Frontal cortex (tissue), 4 donors: Measurements from ENCODE around the gene NDST1. TPM values are rescaled to one million over a fixed set of nuclear protein-coding genes. Genes with fewer than 3 reads are reported as not detected.

ENCODE experiments used
- DNase-seq, 2 donors: peaks; one replicate each; pipeline ENCODE4 v3.0.0; 2012; ENCODE audit warnings: low spot score in 2 of 2
- FAIRE-seq: peaks from 2 replicates; lab custom pipeline; 2012; peaks lifted over from hg19 to GRCh38; lab: Jason Lieb, UNC
- total RNA-seq: library from RNA; depleted of rRNA; stranded (reverse); fragments of >200 nt; gene quantifications from one replicate; pipeline ENCODE4 v1.2.3, GENCODE V29; 2014
- donor health status: control.
- donor health status: control.
- donor health status: control.

The NDST1 gene
- total RNA-seq, 1 donor from 2014 or later: 16.3 TPM

DNA sequence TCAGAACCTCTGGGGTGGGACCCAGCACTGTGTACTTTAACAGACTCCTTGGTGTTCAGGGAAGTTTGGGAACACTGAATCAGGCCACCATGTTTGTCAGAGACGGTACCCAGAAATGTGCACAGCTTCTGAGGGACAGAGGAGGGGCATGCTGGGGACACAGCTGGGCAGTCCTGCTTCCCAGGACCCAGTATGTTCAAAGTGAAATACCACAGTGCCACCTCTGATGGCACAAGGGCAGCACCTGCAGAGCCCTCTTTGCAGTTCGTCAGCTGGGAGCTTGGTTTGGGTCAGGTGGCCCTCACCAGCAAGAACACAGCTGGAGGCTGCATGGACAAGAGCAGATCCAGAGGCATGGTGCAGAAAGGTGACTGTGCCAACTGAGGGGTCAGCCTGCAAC is 51.2 kb downstream of the NDST1 start:
- FAIRE-seq: no peak
- no peak for DNase-seq

DNA sequence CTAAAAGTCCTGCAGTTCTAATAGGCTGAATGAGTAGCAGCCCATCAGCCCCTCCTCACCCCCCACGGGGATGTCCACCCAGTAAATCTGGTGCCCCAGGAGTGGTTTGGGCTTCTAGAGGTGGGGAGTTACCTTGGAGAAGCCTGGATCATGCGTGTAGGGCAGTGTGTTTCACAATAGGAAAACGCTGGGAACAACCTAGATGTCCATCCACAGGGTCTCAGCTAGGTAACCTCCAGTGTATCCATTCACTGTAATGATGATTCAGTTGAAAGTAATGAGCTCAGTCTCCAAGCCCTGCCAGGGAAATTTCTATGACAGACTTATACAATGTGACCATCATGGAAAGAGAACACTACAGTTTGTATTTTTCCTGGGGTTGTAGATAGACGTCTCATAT is 51.8 kb downstream of the NDST1 start:
- FAIRE-seq (no peak), DNase-seq (no peak)

DNA sequence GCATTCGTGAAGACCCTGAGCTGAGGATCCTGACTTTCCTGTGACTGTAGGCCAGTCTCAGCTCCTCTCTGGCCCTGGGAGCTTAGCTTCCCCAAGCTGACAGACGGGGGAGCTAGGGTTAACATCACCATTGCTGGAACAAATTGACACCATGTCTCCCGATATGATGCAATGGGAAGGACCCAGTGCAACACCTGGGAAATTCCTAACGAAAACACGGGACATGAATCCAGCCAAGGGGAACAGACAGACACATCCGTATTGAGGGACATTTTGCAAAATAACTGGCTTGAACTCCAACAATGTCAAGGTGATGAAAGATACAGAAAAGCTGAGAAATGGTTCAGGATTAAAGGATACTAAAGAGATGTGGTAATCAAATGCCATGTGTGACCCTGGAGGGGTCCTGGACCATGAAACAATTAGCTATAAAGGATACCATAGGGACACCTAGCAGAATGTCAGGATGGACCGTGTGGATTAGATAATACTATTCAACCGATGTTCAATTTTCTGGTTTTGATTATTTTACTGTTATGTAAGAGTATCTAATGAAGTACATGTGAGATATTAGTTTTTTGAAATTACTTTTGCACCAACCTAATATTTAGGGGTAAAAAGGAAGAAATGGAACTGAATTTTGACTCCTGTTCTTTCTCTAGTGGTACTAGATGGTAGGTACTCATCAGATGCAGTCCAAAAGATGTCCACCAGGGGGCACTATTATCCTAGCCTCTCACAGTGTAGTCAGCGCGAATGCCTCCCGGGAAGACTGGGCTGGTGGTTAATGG is 52.7 kb downstream of the NDST1 start:
- peak; percentile 87 for FAIRE-seq
- peak; percentile 65 to 78 for DNase-seq

DNA sequence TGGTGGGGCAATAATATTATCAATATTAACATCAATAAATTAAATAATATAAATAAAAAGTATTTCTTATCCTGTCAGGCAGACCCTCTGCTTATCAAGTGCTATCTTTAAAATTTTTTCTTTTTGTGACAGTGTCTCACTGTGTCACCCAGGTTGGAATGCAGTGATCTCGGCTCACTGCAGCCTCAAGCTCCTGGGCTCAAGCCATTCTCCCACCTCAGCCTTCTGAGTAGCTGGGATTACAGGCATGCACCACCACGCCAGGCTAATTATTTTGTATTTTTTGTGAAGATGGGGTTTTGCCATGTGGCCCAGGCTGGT is 53.2 kb downstream of the NDST1 start:
- DNase-seq (no peak), FAIRE-seq (no peak)

DNA sequence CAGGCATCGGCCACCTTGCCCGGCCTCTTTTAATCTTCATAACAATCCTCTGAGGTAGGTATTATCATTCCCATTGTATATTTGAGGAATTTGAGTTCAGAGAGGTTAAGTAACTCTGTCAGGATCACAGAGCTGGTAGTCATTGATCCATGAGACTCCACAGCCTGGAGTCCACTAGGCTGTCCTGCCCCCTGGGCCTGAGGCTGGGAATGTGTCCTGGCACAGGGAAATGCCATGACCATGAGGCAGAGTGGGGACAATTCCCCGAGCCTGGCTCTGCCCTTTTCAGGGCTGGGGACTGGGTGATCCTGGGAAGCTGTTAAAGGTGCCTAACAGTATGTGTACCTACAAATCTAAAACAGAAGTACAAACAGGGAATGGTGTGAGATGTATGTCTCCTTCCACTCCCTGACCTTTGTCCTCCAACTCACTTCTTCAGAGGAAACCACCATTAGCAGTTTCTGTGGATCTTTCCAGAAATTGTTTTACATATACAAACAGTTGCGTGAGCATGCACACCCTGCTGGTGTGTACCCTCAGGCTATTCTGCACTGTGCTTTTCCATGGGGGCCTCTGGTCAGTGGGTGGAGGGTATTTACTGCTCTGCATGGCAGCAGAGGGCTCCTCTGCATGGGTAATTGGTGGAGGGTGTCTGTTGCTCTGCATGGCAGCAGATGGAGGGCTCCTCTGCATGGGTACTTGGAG is 53.8 kb downstream of the NDST1 start:
- FAIRE-seq (no peak), DNase-seq (no peak)

DNA sequence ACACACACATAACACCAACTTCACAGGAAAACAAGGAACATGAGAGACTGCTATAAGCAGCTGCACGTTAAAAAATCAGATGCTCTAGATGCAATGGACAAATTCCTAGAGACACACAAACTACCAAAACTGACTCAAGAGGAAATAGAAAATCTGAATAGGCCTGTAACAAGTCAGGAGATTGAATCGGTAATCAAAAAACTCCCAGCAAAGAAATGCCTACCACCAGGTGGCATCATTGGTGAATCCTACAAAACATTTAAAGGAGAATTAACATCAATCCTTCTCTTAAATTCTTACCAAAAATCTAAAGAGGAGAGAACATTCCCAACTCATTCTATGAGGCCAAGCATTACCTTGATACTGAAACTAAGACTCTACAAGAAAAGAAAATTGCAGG is 54.9 kb downstream of the NDST1 start:
- no peak for FAIRE-seq
- no peak for DNase-seq

DNA sequence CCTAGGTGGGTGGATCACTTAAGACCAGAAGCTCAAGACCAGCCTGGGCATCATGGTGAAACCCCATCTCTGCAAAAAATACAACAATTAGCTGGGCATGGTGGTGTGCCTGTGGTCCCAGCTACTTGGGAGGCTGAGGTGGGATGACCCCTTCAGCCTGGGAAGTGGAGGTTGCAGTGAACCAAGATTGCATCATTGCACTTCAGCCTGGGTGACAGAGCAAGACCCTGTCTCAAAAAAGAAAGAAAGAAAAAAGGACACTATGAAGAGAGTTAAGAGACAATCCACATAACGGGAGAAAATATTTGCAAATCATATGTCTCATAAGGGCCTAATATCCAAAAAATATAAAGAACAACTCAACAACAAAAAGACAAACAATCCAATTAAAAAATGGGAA is 57.9 kb downstream of the NDST1 start:
- FAIRE-seq: no peak

DNA sequence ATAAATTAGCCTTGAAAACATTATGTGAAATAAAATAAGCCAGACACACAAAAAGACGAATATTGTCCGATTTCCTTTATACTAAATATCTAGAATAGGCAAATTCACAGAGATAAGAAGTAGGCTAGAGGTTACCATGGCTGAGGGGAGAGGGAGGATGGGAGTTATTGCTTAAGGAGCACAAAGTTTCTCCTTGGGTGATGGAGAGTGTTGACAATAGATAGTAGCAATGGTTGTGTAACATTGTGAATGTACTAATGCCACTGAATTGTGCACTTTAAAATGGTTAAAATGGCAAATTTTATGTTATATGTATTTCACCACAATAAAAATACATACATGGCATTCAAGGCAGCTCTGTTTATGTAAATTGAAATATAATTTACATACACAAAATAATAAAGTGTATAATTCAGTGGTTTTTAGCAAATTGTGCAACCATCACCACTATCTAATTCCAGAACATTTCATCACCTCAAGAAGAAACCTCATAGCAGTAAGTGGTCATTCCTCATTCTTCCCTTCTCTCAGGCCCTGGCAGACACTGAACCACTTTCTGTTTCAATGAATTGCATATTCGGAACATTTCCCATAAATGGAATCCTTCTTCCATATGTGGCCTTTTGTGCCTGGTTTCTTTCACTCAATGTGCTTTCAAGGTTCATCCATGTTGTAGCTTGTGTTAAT is 59.2 kb downstream of the NDST1 start:
- FAIRE-seq: no peak
- no peak for DNase-seq

More for the DNA sequence above, 57.9 kb downstream of the NDST1 start:
- DNase-seq: no peak

DNA sequence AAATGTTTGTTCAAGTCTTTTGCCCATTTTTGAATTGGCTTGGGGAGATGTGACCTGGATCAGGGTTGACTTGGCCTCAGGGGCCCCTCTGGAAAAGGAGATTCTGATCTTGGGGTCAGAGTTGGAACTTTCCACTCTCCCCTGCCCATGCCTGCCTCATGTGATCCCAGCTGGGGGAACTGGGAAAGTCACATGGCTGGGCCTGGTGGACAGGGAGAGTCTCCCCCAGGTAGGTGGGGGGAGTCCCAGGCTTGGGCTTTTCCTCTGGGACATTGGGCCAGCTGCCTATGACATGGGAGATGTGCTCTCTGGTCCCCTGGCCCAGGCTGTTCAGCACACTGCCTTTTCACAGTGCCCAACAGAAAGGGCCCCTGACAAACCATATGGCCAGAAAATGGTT is 60.7 kb downstream of the NDST1 start:
- FAIRE-seq: no peak
- DNase-seq: no peak

DNA sequence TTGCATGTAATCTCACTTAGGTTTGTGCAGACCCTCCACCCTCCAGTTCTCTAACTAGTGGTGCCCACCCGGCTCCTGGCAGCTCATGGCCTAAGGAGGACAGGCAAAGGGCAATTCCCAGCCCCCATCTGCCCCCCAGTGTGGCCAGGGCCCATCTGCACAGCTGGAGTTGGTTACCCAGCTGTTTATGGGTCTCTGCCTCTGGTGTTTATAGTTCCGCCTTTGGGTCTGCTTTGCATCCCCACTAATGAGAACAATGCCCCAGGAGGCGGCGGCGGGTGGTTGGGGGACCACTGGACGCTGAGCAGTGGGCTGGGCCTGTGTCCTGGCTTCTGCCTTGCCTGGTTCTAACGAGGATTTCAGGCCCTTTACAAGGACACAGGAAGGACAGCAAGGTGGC is 62.4 kb downstream of the NDST1 start:
- FAIRE-seq: no peak
- DNase-seq: no peak

DNA sequence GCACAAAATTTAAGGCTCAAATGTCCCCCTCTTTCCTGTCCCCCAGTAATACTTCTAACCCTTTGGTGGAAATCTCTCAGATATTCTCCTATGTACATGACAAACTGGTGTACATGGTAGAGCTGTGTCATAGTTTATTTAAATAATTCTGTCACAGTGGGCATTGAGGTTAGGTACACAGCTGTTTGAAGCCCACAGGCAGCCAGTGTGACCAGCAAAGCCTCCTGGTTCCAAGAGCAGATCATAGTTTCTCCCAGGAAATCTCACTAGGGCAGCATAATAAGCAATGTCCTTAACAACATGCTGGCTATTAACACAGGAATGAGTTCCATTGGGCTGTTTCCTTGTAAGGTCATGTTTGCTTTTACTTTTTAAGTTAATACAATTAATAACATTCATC is 63.9 kb downstream of the NDST1 start:
- FAIRE-seq (no peak), DNase-seq (no peak)

DNA sequence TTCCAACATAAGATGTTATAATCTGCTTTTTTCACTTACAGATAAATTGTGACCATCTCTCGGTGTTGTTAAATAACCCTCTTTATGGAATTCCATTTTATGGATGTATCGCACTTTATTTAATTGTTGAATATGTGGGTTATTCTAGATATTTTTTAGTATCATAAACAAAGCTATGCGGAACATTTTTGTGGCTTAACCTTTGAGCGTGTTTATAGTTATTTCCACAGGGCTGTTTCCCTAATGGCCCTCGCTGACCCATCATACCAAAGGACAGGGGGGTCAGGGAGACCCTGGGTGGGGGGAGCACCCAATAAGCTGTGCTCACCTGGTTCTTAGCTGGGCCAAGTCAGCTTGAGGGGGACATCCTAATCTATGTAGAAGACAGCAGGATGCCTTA is 65.3 kb downstream of the NDST1 start:
- FAIRE-seq (no peak), DNase-seq (no peak)

DNA sequence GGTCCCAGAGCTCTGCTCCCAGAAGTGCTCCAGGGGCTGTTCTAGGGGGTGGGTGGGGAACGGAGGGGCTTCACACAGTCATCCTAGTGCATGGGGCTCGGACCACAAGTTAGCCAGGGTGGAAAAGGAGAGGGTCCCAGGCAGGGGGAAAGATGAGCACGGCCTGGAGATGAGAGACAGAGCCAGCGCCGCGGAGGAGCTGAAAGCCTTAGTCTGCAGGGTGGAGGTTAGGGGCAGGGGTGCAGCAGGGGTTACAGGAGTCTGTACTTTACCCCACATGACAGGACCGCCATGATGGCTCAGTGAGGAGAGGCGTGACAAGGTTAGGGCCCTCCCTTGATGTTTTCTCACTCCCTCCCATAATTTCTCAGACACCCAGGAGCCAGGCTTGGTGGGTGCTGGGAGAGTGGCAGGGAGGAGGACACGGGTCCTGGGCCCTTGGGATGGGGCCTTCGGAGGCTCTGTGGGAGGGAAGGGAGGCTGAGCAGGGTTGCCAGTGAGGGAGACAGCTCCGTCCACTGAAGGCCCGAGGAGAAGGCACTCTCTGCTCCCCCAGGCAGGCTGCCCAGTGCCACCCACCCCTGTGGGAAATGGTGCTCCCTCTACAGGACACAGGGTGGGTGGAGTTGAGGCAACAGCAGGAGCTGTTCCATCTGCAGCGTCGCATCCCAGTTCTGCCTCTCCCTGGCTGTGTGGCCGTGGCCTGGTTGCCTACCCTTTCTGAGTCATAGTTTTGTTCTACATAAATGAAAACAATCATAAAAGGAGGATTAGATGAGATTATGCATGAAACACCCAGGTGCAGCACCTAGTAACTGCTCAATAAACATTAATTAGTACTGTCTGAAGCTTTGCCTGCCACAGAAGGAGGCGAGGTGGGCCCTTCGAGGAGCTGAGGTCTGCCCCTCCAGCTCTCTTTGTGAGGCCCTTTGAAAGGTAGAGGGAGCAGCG is 66.2 kb downstream of the NDST1 start:
- no peak for FAIRE-seq
- DNase-seq: no peak

DNA sequence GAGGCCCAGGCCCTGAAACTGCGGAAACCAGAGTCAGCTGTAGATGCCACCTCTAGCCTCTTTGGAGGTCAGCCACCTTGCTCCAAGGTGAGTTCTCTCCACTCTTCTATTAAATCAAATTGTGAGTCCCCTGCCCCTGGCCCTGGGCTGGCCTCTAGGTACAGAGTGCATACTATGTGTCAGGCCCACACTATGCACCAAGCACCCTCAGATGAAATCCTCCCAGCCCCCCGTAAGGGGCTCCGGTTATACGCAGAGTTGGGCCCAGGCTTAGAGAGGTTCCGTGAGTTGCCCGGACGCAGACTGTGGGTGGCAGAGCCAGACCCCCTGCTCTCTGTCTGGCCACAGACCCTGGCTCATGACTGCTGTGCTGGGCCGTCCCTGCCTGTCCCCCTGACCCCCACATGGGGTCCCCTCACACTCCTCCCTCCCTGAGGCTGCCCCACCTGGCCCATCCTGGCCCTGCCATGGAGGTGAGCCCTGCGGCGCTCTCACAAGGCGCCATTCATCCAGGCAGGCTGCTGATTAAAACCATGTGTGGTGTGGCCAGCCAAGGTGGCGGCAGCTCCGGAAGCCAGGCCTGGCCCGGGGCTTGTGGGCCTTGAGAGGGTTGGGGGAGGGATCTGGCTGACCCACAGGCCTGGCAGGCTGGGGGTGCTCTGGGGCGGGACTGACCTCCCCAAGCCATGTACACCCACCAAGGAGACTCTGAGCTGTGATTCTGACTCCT is 67.1 kb downstream of the NDST1 start:
- FAIRE-seq: no peak
- DNase-seq: no peak

DNA sequence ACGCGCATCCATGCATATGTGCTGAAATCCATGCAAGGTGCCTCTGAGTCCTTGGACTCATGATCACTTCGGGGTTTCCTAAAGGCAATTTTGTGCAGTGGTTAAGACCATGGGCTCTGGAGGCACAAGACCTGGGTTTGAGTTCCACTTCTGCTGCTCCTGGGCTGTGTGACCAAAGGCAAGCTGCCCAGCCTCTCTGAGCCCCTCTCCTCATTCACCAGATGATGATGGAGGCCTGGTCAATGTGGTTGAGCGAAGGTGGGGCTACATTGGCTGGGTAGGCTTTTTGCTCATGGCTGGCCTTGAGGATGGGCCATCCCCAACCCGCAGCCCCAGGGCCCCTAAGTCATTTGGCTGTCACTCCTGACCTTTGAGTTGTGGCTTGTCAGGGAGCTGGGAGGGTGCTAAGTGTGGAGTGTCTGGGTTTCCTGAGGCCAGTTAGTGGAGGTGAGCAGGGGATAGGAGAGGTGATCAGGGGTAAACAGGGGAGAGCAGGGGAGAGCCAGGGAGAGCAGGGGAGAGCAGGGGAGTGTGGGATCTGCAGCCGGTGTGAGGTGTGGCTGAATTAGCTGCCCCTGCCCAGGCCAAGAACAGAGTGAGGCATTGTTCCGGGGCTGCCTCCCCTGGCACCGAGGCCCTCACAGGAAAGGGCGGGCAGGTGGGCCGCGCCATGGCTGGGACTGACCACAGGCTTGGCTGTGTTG is 68.0 kb downstream of the NDST1 start:
- DNase-seq: no peak
- no peak for FAIRE-seq

DNA sequence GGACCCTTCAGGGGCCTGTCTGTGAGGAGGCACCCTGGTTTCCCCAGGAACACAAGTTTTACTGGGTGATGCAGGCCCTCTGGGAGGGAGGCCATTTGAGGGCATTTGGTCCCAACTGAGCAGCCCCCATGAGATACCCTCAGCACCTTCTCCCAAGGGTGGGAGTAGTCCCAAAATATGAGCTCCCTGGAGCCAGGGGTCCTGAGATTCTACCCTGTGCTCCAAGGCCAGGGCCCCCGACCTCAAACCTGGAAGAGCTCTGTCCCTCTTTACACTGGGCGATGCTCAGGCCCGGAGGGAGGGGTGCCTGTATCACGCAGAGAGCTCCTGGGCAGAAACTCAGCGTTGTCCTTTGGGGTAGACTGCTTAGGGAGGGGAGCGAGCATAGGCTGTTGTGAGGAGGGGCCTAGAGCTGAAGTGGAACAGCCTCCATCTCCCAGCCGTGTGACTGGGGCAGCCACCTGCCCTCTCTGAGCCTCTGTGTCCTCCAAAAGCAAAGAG is 68.6 kb downstream of the NDST1 start:
- no peak for DNase-seq
- FAIRE-seq: no peak

DNA sequence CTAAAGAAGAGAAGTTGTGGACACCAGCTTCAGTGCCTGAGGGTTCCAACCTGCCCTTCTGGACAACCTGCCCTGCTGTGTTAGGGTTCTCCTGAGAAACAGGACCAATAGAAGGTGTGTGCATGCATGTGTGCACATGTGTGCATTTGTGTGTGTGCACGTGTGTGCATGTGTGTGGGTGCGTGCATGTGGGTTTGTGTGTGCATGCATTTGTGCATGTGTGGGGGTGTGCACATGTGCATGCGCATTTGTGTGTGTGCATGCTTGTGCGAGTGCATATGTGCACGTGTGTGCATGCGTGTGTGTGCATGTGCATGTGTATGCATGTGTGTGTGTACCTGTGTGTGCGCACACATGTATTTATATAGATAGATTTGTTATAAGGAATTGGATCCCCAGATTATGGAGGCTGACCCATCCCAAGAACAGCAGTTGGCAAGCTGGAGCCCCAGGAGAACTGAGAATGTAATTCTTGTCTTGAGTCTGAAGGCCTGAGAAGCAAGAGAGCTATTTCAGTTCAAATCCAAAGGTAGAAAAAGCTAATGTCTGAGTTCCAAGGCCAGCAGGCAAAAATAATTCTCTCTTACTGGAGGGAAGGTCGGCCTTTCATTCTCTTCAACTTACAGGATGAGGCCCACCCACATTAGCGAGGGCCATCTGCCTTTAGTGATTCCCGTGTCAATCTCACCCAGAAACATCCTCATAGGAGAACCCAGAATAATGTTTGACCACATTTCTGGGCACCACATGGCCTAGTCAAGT is 69.6 kb downstream of the NDST1 start:
- DNase-seq (no peak), FAIRE-seq (no peak)
